Measurements from ENCODE around the gene GPX2. TPM values are rescaled to one million over a fixed set of nuclear protein-coding genes. Genes with fewer than 3 reads are reported as not detected.

GPX2 gene
- total RNA-seq, 2 donors from 2014 or later = 2.6 to 3.7 TPM

DNA sequence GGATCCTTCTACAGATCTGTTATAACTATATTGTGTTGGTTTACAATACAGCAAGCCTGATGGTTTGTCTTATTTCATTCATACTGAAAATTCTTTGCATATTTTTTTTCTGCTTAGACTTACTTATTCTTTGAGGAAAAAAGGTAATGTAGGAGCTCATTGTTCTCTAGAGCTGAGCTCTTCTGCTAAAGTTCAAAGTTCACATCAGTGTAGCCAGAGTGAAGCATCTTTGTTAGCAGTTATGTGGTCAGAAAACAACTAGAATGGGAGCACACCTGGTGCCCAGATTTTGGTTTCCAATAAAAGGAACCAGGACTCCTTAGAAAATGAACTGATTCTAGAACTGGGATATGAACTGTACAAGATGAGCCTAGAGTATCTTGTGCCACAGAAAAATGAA, 10.3 kb downstream of the GPX2 start:
- Histone ChIP-seq H3K4me1 (ENCODE audit: control insufficient read depth, insufficient read depth, low read length) (peaks cover 17% of the 10 kb centered on the region), H3K27me3 (ENCODE audit: control insufficient read depth, insufficient read depth, low read length, poor library complexity, severe bottlenecking) (no peaks in the 10 kb centered on the region), H3K9ac (ENCODE audit: extremely low read depth, low read length, poor library complexity, severe bottlenecking) (no peak overlapping the region), H3K4me3 (ENCODE audit: low read length) (peak overlapping the region; percentile 4), H3K36me3 (ENCODE audit: control insufficient read depth, insufficient read depth, low read length) (peaks cover 45% of the 10 kb centered on the region), H3K27ac (ENCODE audit: low read depth, low read length) (no peak overlapping the region), H3K9me3 (ENCODE audit: control insufficient read depth, low read length) (no peaks in the 10 kb centered on the region)
- H3K27me3 Mint-ChIP-seq (ENCODE audit: insufficient read depth) = no peaks in the 10 kb centered on the region
- H3K9me3 Mint-ChIP-seq = no peaks in the 10 kb centered on the region
- peaks cover 26% of the 10 kb centered on the region for H3K4me1 Mint-ChIP-seq
- TF ChIP-seq, protein P1, sequence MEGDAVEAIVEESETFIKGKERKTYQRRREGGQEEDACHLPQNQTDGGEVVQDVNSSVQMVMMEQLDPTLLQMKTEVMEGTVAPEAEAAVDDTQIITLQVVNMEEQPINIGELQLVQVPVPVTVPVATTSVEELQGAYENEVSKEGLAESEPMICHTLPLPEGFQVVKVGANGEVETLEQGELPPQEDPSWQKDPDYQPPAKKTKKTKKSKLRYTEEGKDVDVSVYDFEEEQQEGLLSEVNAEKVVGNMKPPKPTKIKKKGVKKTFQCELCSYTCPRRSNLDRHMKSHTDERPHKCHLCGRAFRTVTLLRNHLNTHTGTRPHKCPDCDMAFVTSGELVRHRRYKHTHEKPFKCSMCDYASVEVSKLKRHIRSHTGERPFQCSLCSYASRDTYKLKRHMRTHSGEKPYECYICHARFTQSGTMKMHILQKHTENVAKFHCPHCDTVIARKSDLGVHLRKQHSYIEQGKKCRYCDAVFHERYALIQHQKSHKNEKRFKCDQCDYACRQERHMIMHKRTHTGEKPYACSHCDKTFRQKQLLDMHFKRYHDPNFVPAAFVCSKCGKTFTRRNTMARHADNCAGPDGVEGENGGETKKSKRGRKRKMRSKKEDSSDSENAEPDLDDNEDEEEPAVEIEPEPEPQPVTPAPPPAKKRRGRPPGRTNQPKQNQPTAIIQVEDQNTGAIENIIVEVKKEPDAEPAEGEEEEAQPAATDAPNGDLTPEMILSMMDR (conservative IDR thresholded peaks at IDR 0.05) = no peak
- no peak for DNase-seq
- no peak overlapping the region for H3K27ac Mint-ChIP-seq
- no peak overlapping the region for H3K4me3 Mint-ChIP-seq
- H3K36me3 Mint-ChIP-seq (ENCODE audit: low read depth) = peaks cover 28% of the 10 kb centered on the region

GRCh38 chr14:64931123-64931522, 11.4 kb downstream of the GPX2 start:
- Histone ChIP-seq H3K4me1 (ENCODE audit: control insufficient read depth, insufficient read depth, low read length) (peaks cover 16% of the 10 kb centered on the region), H3K36me3 (ENCODE audit: control insufficient read depth, insufficient read depth, low read length) (peaks cover 47% of the 10 kb centered on the region), H3K27me3 (ENCODE audit: control insufficient read depth, insufficient read depth, low read length, poor library complexity, severe bottlenecking) (no peaks in the 10 kb centered on the region), H3K27ac (ENCODE audit: low read depth, low read length) (no peak overlapping the region), H3K9ac (ENCODE audit: extremely low read depth, low read length, poor library complexity, severe bottlenecking) (no peak overlapping the region), H3K9me3 (ENCODE audit: control insufficient read depth, low read length) (no peaks in the 10 kb centered on the region), H3K4me3 (ENCODE audit: low read length) (no peak overlapping the region)
- no peaks in the 10 kb centered on the region for H3K9me3 Mint-ChIP-seq
- no peaks in the 10 kb centered on the region for H3K27me3 Mint-ChIP-seq (ENCODE audit: insufficient read depth)
- H3K4me3 Mint-ChIP-seq = no peak overlapping the region
- H3K27ac Mint-ChIP-seq = no peak overlapping the region
- DNase-seq = no peak
- TF ChIP-seq, protein P1 (conservative IDR thresholded peaks at IDR 0.05) = no peak
- H3K4me1 Mint-ChIP-seq = peaks cover 21% of the 10 kb centered on the region
- peaks cover 28% of the 10 kb centered on the region for H3K36me3 Mint-ChIP-seq (ENCODE audit: low read depth)
- WGBS, 2 experiments (ENCODE audit: insufficient coverage in 1 of 2, insufficient read length in 1 of 2) = 70 to 98% methylated on average over 2 of the region's 2 CpGs

DNA sequence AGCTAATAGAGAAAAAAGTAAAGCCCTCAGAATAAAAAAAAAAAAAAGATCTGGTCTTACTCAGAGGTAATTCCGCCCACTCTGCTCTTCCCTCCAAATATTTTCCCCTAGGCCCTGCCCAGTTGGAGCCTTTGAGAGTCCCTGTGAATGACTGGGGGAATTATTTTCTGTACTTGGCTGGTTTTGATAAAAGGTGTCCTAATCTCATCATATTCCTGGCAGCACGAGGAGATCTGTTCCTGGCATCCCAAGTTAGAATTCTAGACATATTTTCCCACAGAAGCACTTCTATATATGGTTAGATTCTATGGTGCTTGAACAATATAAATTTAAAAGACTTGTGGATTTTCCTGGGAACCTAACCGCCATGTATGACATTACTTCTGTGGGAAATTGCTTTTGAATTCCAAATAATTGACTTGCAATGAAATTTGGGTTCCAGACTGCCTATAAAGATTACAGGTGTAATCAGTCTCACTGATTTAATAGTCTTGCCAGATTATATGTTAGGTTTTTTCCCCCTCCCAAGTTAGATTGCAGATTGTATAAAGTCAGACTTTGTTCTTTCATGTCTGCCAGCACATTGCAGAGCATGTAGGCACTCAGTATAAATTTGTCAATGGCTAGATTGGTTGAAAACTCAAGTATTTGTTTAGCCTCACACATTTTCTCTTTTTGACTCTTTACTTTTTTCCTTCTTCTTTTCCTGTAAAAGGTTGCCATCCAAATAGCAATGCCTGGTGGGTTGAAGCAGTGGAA, 12.3 kb downstream of the GPX2 start:
- 93 to 100% methylated on average over 1 to 2 of the region's 3 CpGs for WGBS, 2 experiments (ENCODE audit: insufficient coverage in 1 of 2, insufficient read length in 1 of 2)
- no peak overlapping the region for H3K9ac ChIP-seq (ENCODE audit: extremely low read depth, low read length, poor library complexity, severe bottlenecking)
- peaks cover 13% of the 10 kb centered on the region for H3K4me1 Mint-ChIP-seq
- H3K4me3 Mint-ChIP-seq = no peak overlapping the region
- peaks cover 49% of the 10 kb centered on the region for H3K36me3 ChIP-seq (ENCODE audit: control insufficient read depth, insufficient read depth, low read length)
- no peaks in the 10 kb centered on the region for H3K27me3 Mint-ChIP-seq (ENCODE audit: insufficient read depth)
- no peak overlapping the region for H3K27ac Mint-ChIP-seq
- no peaks in the 10 kb centered on the region for H3K9me3 ChIP-seq (ENCODE audit: control insufficient read depth, low read length)
- H3K9me3 Mint-ChIP-seq = no peaks in the 10 kb centered on the region
- H3K36me3 Mint-ChIP-seq (ENCODE audit: low read depth) = peaks cover 28% of the 10 kb centered on the region
- peaks cover 10% of the 10 kb centered on the region for H3K4me1 ChIP-seq (ENCODE audit: control insufficient read depth, insufficient read depth, low read length)
- no peaks in the 10 kb centered on the region for H3K27me3 ChIP-seq (ENCODE audit: control insufficient read depth, insufficient read depth, low read length, poor library complexity, severe bottlenecking)
- no peak overlapping the region for H3K4me3 ChIP-seq (ENCODE audit: low read length)
- no peak overlapping the region for H3K27ac ChIP-seq (ENCODE audit: low read depth, low read length)
- no peak for DNase-seq
- TF ChIP-seq, protein P1 (conservative IDR thresholded peaks at IDR 0.05) = no peak

Measured in endodermal cell (in vitro differentiated cells).